HCT116 (cell line): ENCODE measurements around the gene KLF11. TPM values are rescaled to one million over a fixed set of nuclear protein-coding genes. Genes with fewer than 3 reads are reported as not detected.

Source experiments
- ATAC-seq: fragments of 200-7000 bp; cut with Tn5 transposase; 2 replicates; pipeline ENCODE4 v1.9.1; 2020; ENCODE audit warnings: mild to moderate bottlenecking, moderate library complexity
- BruUV-seq: library from RNA; stranded (reverse); fragments of 400-500 nt; replicated peaks from 2 replicates; lab custom pipeline; 2021; lab: Mats Ljungman, UMichigan
- CTCF ChIA-PET: fragments of 300-600 bp; sonication (Branson Sonifier 250); formaldehyde crosslinking; loops from one replicate; lab custom pipeline; 2021; ENCODE audit warnings: antibody characterized with exemption; lab: Charles Lee
- POLR2A ChIA-PET: fragments of 300-600, 350-600 bp; sonication (Branson Sonifier 250); formaldehyde crosslinking; loops from one replicate; lab custom pipeline; 2021; ENCODE audit warnings: antibody characterized with exemption; lab: Charles Lee
- RAD21 ChIA-PET, 2 experiments: fragments of 300-600 bp; sonication (Branson Sonifier 250); formaldehyde crosslinking; loops; one replicate each; lab custom pipeline; 2023; ENCODE audit warnings: low total read pairs in 2 of 2; ENCODE audit not compliant: uncharacterized antibody in 2 of 2, unreplicated experiment in 2 of 2, low non-redundant PET in 1 of 2; lab: Charles Lee
- DNase-seq: peaks from one replicate; pipeline ENCODE4 v3.0.0-alpha.2; 2010; ENCODE audit warnings: low read depth, low spot score
- H2AFZ ChIP-seq: fragments of 200-600 bp; shearing (Covaris generic), sonication (generic); 2 replicates; pipeline ENCODE4 v1.6.1; 2017; ENCODE audit warnings: low read depth, mixed run types, mixed read lengths, antibody characterized with exemption, low read length; ENCODE audit not compliant: poor library complexity, severe bottlenecking
- H3K27ac ChIP-seq: 2 replicates; pipeline ENCODE4 v1.5.1; 2012; ENCODE audit warnings: low read depth, low read length
- H3K27me3 ChIP-seq: fragments of 200-600 bp; sonication (generic); 2 replicates; pipeline ENCODE4 v1.6.1; 2016; ENCODE audit warnings: mixed run types, low read length, mixed read lengths; ENCODE audit not compliant: insufficient read depth
- H3K36me3 ChIP-seq, 2 experiments: fragments of 200-500 bp in 1 of 2; fragments of 200-600 bp in 1 of 2; sonication (Bioruptor generic) in 1 of 2; sonication (generic) in 1 of 2; 2 replicates each; pipeline versions ENCODE4 v1.5.1 to v1.6.1; 2014 to 2016; ENCODE audit warnings: low read length in 2 of 2, inconsistent platforms in 1 of 2, mixed read lengths in 1 of 2, mixed run types in 1 of 2; ENCODE audit not compliant: insufficient read depth in 2 of 2, control insufficient read depth in 1 of 2
- H3K4me1 ChIP-seq, 2 experiments: fragments of 200-600 bp in 1 of 2; sonication (generic) in 1 of 2; 2 replicates each; pipeline versions ENCODE4 v1.5.1 to v1.6.1; 2012 to 2017; ENCODE audit warnings: low read length in 2 of 2, inconsistent platforms in 1 of 2, mild to moderate bottlenecking in 1 of 2, mixed read lengths in 1 of 2, mixed run types in 1 of 2, moderate library complexity in 1 of 2; ENCODE audit not compliant: insufficient read depth in 2 of 2, control insufficient read depth in 1 of 2
- H3K4me2 ChIP-seq: fragments of 200-600 bp; sonication (generic); 2 replicates; pipeline ENCODE4 v1.6.1; 2017; ENCODE audit warnings: mixed run types, low read length, mixed read lengths
- H3K4me3 ChIP-seq, 2 experiments: fragments of 200-600 bp in 1 of 2; sonication (generic) in 1 of 2; replicated peaks in 1 of 2; 2 replicates each; pipeline ENCODE4 v1.5.1; 2011 to 2016; ENCODE audit warnings: low read length in 2 of 2, control low read depth in 1 of 2, low read depth in 1 of 2, mild to moderate bottlenecking in 1 of 2, mixed read lengths in 1 of 2, mixed run types in 1 of 2
- H3K79me2 ChIP-seq: fragments of 200-600 bp; sonication (generic); 2 replicates; pipeline ENCODE4 v1.6.1; 2017; ENCODE audit warnings: mild to moderate bottlenecking, mixed run types, low read length, moderate library complexity, mixed read lengths; ENCODE audit not compliant: insufficient read depth
- H3K9ac ChIP-seq: fragments of 200-600 bp; sonication (generic); 2 replicates; pipeline ENCODE4 v1.6.1; 2016; ENCODE audit warnings: low read length, mixed read lengths
- H3K9me2 ChIP-seq: fragments of 200-600 bp; sonication (generic), shearing (Covaris generic); 2 replicates; pipeline ENCODE4 v1.6.1; 2017; ENCODE audit warnings: mixed run types, mild to moderate bottlenecking, moderate library complexity; ENCODE audit not compliant: insufficient read depth
- H3K9me3 ChIP-seq, 2 experiments: fragments of 200-500 bp in 1 of 2; fragments of 200-600 bp in 1 of 2; sonication (Bioruptor generic) in 1 of 2; sonication (generic) in 1 of 2; 2 replicates each; pipeline ENCODE4 v1.6.1; 2014 to 2017; ENCODE audit warnings: low read length in 2 of 2, mixed read lengths in 2 of 2, inconsistent platforms in 1 of 2, low read depth in 1 of 2, mild to moderate bottlenecking in 1 of 2, mixed run types in 1 of 2, moderate library complexity in 1 of 2; ENCODE audit not compliant: control insufficient read depth in 1 of 2, insufficient read depth in 1 of 2
- H4K20me1 ChIP-seq: fragments of 200-600 bp; sonication (generic), shearing (Covaris generic); 2 replicates; pipeline ENCODE4 v1.6.1; 2017; ENCODE audit warnings: mixed run types, mild to moderate bottlenecking, moderate library complexity; ENCODE audit not compliant: insufficient read depth
- CBX3 ChIP-seq: IDR thresholded peaks from 2 replicates; pipeline ENCODE4 v1.6.1; 2012; ENCODE audit warnings: low read depth
- CEBPB ChIP-seq: IDR thresholded peaks from 2 replicates; pipeline ENCODE4 v1.6.1; 2012; ENCODE audit warnings: low read depth
- EGR1 ChIP-seq: IDR thresholded peaks from 2 replicates; pipeline ENCODE4 v1.6.1; 2012; ENCODE audit warnings: low read depth
- ELF1 ChIP-seq: IDR thresholded peaks from 2 replicates; pipeline ENCODE4 v1.6.1; 2012; ENCODE audit warnings: low read depth, borderline replicate concordance
- EZH2 ChIP-seq: fragments of 200-600 bp; sonication (generic); IDR thresholded peaks from 2 replicates; pipeline ENCODE4 v1.6.1; 2017; ENCODE audit warnings: antibody characterized with exemption, mixed run types
- FOSL1 ChIP-seq: IDR thresholded peaks from 2 replicates; pipeline ENCODE4 v1.6.1; 2012; ENCODE audit warnings: low read depth
- JUND ChIP-seq: IDR thresholded peaks from 2 replicates; pipeline ENCODE4 v1.6.1; 2012
- POLR2A ChIP-seq: IDR thresholded peaks from 2 replicates; pipeline ENCODE4 v1.7.0; 2011; ENCODE audit warnings: borderline replicate concordance; ENCODE audit not compliant: insufficient read depth, insufficient read length; ENCODE audit errors: extremely low read depth
- POLR2AphosphoS5 ChIP-seq: IDR thresholded peaks from 2 replicates; pipeline ENCODE4 v1.6.1; 2011; ENCODE audit warnings: mild to moderate bottlenecking, low read depth, low read length, moderate library complexity
- RAD21 ChIP-seq: IDR thresholded peaks from 2 replicates; pipeline ENCODE4 v1.6.1; 2012; ENCODE audit warnings: low read depth, mild to moderate bottlenecking
- SIN3A ChIP-seq: IDR thresholded peaks from 2 replicates; pipeline ENCODE4 v1.6.1; 2012; ENCODE audit warnings: low read depth
- TCF7L2 ChIP-seq: IDR thresholded peaks from 2 replicates; pipeline ENCODE4 v1.7.0; 2011; ENCODE audit warnings: borderline replicate concordance, inconsistent platforms; ENCODE audit not compliant: insufficient read depth, insufficient read length; ENCODE audit errors: extremely low read depth
- YY1 ChIP-seq: IDR thresholded peaks from 2 replicates; pipeline ENCODE4 v1.6.1; 2011; ENCODE audit warnings: low read length, low read depth, moderate library complexity, mild to moderate bottlenecking; ENCODE audit not compliant: insufficient replicate concordance; ENCODE audit errors: extremely low read depth
- ZFX ChIP-seq: fragments of 450-650 bp; IDR thresholded peaks from 2 replicates; pipeline ENCODE4 v1.6.1; 2017
- intact Hi-C: fragments of 100-400 bp; cut with micrococcal nuclease; formaldehyde crosslinking; loops from 2 replicates; pipeline ENCODE4 v1.10.0; 2022
- total RNA-seq: library from RNA; stranded (reverse); gene quantifications from one replicate; pipeline ENCODE4 v1.2.1, GENCODE V29; 2021; ENCODE audit not compliant: unreplicated experiment
- TF ChIP-seq, protein P1 (sequence below): IDR thresholded peaks from 2 replicates; pipeline ENCODE4 v1.6.1; 2012; ENCODE audit warnings: low read depth
- TF ChIP-seq, protein P2 (sequence below): IDR thresholded peaks from 2 replicates; pipeline ENCODE4 v1.6.1; 2012
- TF ChIP-seq, protein P3 (sequence below): IDR thresholded peaks from 2 replicates; pipeline ENCODE4 v1.6.1; 2012

KLF11 gene
- total RNA-seq, 1 experiment from 2014 or later = 9.0 TPM

DNA sequence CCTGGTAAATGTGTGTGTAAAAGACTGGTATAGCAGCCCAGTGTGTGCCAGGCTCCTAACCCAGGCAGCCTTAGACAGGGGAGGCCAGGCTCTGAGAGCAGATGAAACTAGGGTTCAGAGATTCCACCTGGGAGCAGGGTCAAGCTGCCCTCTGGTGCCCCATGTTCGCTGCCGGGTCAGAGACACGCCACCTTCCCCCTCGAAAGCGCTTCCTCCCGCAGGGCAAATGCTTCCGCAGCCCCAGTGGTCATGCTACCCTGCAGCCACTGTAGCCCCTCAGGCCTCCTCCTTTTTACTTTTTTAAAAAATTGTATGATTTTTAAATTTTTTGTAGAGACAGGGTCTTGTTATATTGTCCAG, 10.6 kb upstream of the KLF11 start:
- no peaks in the 10 kb centered on the region for H3K36me3 ChIP-seq
- POLR2A ChIA-PET = no interaction called here
- no peak for DNase-seq
- no peak overlapping the region for H2AFZ ChIP-seq
- no peaks in the 10 kb centered on the region for H3K9me3 ChIP-seq
- H3K4me3 ChIP-seq = no peak overlapping the region
- no peaks in the 10 kb centered on the region for H4K20me1 ChIP-seq
- H3K27me3 ChIP-seq = no peaks in the 10 kb centered on the region
- TF ChIP-seq POLR2A = no peak
- TF ChIP-seq TCF7L2 = no peak
- no peak for TF ChIP-seq EGR1
- intact Hi-C loops = no loop called here
- H3K27ac ChIP-seq = no peak overlapping the region
- H3K9ac ChIP-seq = no peak overlapping the region
- no peak overlapping the region for H3K4me2 ChIP-seq
- no peaks in the 10 kb centered on the region for H3K79me2 ChIP-seq
- BruUV-seq = no TSS peak
- CTCF ChIA-PET = interaction anchor here (1.1 kb wide), 1 partner anchor 48 kb away, joined by 3 read pairs; no protein-coding TSS in a partner anchor
- ATAC-seq = no peak
- peaks cover 2 to 20% of the 10 kb centered on the region in 2 experiments; a peak in 2 of 4 replicates for H3K4me1 ChIP-seq
- no peaks in the 10 kb centered on the region for H3K9me2 ChIP-seq
- RAD21 ChIA-PET = no interaction called here

DNA sequence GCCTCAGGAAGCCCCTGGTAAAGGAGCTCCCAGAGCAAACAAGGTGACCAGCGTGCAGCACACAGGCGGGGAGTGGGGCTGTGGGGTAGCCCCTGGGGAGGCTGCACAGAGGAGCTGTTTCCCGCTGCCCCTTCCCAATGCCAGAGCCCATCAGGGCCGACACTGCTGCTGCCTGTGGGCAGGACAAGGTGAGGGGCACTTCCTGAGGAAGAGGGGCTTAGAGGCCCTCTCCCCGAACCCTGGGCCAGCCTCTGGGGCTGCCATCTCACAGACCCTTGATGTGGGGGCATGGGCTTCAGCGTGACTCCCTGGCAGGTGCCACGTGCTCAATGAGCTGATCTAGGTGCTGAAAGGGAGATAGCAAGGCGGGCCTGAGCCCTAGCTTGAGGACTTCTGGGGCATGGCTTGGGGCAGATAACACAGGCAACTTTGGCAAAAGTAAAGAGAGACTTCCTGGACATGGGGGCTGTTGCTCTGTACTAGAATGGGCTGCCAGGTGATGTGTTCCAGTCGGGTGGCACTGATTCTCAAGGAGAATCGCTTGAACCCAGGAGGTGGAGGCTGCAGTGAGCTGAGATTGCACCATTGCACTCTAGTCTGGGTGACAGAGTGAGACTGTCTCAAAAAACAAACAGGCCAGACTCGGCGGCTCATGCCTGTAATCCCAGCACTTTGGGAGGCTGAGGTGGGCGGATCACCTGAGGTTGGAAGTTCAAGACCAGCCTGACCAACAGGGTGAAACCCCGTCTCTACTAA, 9.9 kb upstream of the KLF11 start:
- no peaks in the 10 kb centered on the region for H3K27me3 ChIP-seq
- no peaks in the 10 kb centered on the region for H4K20me1 ChIP-seq
- no peaks in the 10 kb centered on the region for H3K9me2 ChIP-seq
- no peak overlapping the region for H3K9ac ChIP-seq
- H3K9me3 ChIP-seq = no peaks in the 10 kb centered on the region
- ATAC-seq = no peak
- BruUV-seq = no TSS peak
- H3K4me1 ChIP-seq = peaks cover 2 to 24% of the 10 kb centered on the region in 2 experiments; a peak in 2 of 4 replicates
- no peak overlapping the region for H3K4me3 ChIP-seq
- H2AFZ ChIP-seq = no peak overlapping the region
- intact Hi-C loops = no loop called here
- no peaks in the 10 kb centered on the region for H3K36me3 ChIP-seq
- H3K4me2 ChIP-seq = no peak overlapping the region
- ChIA-PET RAD21 (no interaction called here), POLR2A (no interaction called here), CTCF (interaction anchor here (1.1 kb wide), 1 partner anchor 49 kb away, joined by 3 read pairs; no protein-coding TSS in a partner anchor)
- no peak overlapping the region for H3K27ac ChIP-seq
- no peaks in the 10 kb centered on the region for H3K79me2 ChIP-seq
- DNase-seq = no peak
- TF ChIP-seq ZFX (no peak), CBX3 (no peak), TCF7L2 (no peak), SIN3A (no peak), CEBPB (no peak), EZH2 (no peak), FOSL1 (no peak), JUND (no peak), POLR2AphosphoS5 (no peak), ELF1 (no peak), YY1 (no peak), RAD21 (no peak)
- TF ChIP-seq, protein P1, sequence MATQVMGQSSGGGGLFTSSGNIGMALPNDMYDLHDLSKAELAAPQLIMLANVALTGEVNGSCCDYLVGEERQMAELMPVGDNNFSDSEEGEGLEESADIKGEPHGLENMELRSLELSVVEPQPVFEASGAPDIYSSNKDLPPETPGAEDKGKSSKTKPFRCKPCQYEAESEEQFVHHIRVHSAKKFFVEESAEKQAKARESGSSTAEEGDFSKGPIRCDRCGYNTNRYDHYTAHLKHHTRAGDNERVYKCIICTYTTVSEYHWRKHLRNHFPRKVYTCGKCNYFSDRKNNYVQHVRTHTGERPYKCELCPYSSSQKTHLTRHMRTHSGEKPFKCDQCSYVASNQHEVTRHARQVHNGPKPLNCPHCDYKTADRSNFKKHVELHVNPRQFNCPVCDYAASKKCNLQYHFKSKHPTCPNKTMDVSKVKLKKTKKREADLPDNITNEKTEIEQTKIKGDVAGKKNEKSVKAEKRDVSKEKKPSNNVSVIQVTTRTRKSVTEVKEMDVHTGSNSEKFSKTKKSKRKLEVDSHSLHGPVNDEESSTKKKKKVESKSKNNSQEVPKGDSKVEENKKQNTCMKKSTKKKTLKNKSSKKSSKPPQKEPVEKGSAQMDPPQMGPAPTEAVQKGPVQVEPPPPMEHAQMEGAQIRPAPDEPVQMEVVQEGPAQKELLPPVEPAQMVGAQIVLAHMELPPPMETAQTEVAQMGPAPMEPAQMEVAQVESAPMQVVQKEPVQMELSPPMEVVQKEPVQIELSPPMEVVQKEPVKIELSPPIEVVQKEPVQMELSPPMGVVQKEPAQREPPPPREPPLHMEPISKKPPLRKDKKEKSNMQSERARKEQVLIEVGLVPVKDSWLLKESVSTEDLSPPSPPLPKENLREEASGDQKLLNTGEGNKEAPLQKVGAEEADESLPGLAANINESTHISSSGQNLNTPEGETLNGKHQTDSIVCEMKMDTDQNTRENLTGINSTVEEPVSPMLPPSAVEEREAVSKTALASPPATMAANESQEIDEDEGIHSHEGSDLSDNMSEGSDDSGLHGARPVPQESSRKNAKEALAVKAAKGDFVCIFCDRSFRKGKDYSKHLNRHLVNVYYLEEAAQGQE = no peak
- TF ChIP-seq, protein P2, sequence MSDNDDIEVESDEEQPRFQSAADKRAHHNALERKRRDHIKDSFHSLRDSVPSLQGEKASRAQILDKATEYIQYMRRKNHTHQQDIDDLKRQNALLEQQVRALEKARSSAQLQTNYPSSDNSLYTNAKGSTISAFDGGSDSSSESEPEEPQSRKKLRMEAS = no peak
- TF ChIP-seq, protein P3, sequence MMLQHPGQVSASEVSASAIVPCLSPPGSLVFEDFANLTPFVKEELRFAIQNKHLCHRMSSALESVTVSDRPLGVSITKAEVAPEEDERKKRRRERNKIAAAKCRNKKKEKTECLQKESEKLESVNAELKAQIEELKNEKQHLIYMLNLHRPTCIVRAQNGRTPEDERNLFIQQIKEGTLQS = no peak
